ENCODE data around the gene PWWP2B. TPM values are rescaled to one million over a fixed set of nuclear protein-coding genes. Genes with fewer than 3 reads are reported as not detected.
"Not testable (repeated sequence)": the region's sequence is repeated elsewhere in the genome, so short reads cannot be mapped to it uniquely, and the experiment has no call there.

Gene PWWP2B
- total and polyA plus RNA-seq, 2 experiments from 2014 or later = 11.8 to 35.7 TPM

GRCh38 chr10:132430861-132431271 lies 33.9 kb downstream of the PWWP2B start:
- Histone ChIP-seq H3K9me3 (ENCODE audit: low read depth) (no peaks in the 10 kb centered on the region), H3K36me3 (no peaks in the 10 kb centered on the region), H3K27me3 (no peaks in the 10 kb centered on the region), H3K27ac (no peak overlapping the region), H3K4me3 (no peak overlapping the region), H3K4me1 (ENCODE audit: low read depth) (no peaks in the 10 kb centered on the region)
- no peak for DNase-seq (ENCODE audit: low read depth in 1 of 2, low spot score in 1 of 2)
- TF ChIP-seq CTCF (IDR thresholded peaks at IDR 0.05; ENCODE audit: low read depth, low read length) = no peak

- H3K27me3 ChIP-seq = no peaks in the 10 kb centered on the region
- no peaks in the 10 kb centered on the region for H3K9me3 ChIP-seq (ENCODE audit: low read depth)
- no peak for TF ChIP-seq CTCF (IDR thresholded peaks at IDR 0.05; ENCODE audit: low read depth, low read length)
- no peak for DNase-seq (ENCODE audit: low read depth in 1 of 2, low spot score in 1 of 2)
- no peaks in the 10 kb centered on the region for H3K36me3 ChIP-seq
- H3K4me3 ChIP-seq = no peak overlapping the region
- no peak overlapping the region for H3K27ac ChIP-seq
- H3K4me1 ChIP-seq (ENCODE audit: low read depth) = no peaks in the 10 kb centered on the region
Measured at GRCh38 chr10:132431537-132432175, 34.7 kb downstream of the PWWP2B start.

- no peaks in the 10 kb centered on the region for H3K4me1 ChIP-seq (ENCODE audit: low read depth)
- no peak overlapping the region for H3K4me3 ChIP-seq
- no peaks in the 10 kb centered on the region for H3K27me3 ChIP-seq
- no peak for TF ChIP-seq CTCF (IDR thresholded peaks at IDR 0.05; ENCODE audit: low read depth, low read length)
- no peak overlapping the region for H3K27ac ChIP-seq
- no peak for DNase-seq (ENCODE audit: low read depth in 1 of 2, low spot score in 1 of 2)
- H3K9me3 ChIP-seq (ENCODE audit: low read depth) = no peaks in the 10 kb centered on the region
- no peaks in the 10 kb centered on the region for H3K36me3 ChIP-seq
Measured at GRCh38 chr10:132432176-132432540, 35.2 kb downstream of the PWWP2B start.

- no peaks in the 10 kb centered on the region for H3K9me3 ChIP-seq (ENCODE audit: low read depth)
- H3K27ac ChIP-seq = no peak overlapping the region
- no peak for TF ChIP-seq CTCF (IDR thresholded peaks at IDR 0.05; ENCODE audit: low read depth, low read length)
- no peaks in the 10 kb centered on the region for H3K4me1 ChIP-seq (ENCODE audit: low read depth)
- H3K27me3 ChIP-seq = no peaks in the 10 kb centered on the region
- no peak overlapping the region for H3K4me3 ChIP-seq
- DNase-seq (ENCODE audit: low read depth in 1 of 2, low spot score in 1 of 2) = no peak
- H3K36me3 ChIP-seq = no peaks in the 10 kb centered on the region
Measured at GRCh38 chr10:132433671-132434340, 36.8 kb downstream of the PWWP2B start.

GRCh38 chr10:132434405-132435005 lies 37.5 kb downstream of the PWWP2B start:
- TF ChIP-seq CTCF (IDR thresholded peaks at IDR 0.05; ENCODE audit: low read depth, low read length) = no peak
- no peaks in the 10 kb centered on the region for H3K27me3 ChIP-seq
- no peak overlapping the region for H3K27ac ChIP-seq
- no peaks in the 10 kb centered on the region for H3K36me3 ChIP-seq
- H3K4me3 ChIP-seq = no peak overlapping the region
- no peaks in the 10 kb centered on the region for H3K9me3 ChIP-seq (ENCODE audit: low read depth)
- no peaks in the 10 kb centered on the region for H3K4me1 ChIP-seq (ENCODE audit: low read depth)
- no peak for DNase-seq (ENCODE audit: low read depth in 1 of 2, low spot score in 1 of 2)

- H3K4me3 ChIP-seq; H3K27ac ChIP-seq; H3K9me3 ChIP-seq (ENCODE audit: low read depth); DNase-seq (ENCODE audit: low read depth in 1 of 2, low spot score in 1 of 2); H3K27me3 ChIP-seq; H3K4me1 ChIP-seq (ENCODE audit: low read depth); H3K36me3 ChIP-seq: not testable (repeated sequence)
Measured at GRCh38 chr10:132435320-132435719, 38.3 kb downstream of the PWWP2B start.

GRCh38 chr10:132436096-132436495 lies 39.1 kb downstream of the PWWP2B start:
- H3K27ac ChIP-seq; H3K4me1 ChIP-seq (ENCODE audit: low read depth); H3K36me3 ChIP-seq; H3K9me3 ChIP-seq (ENCODE audit: low read depth); H3K27me3 ChIP-seq; DNase-seq (ENCODE audit: low read depth in 1 of 2, low spot score in 1 of 2); H3K4me3 ChIP-seq: not testable (repeated sequence)
